HEK293 (cell line): ENCODE results near the gene MTERF4.

Experiments
- CTCF ChIA-PET: fragments of 350-600 bp; formaldehyde crosslinking; extraction: SDS; loops from one replicate; lab custom pipeline; 2021; ENCODE audit warnings: antibody characterized with exemption; lab: Yijun Ruan, JAX
- POLR2A ChIA-PET: fragments of 300-600 bp; formaldehyde crosslinking; extraction: SDS; loops from one replicate; lab custom pipeline; 2020; ENCODE audit warnings: antibody characterized with exemption, inconsistent platforms; lab: Yijun Ruan, JAX
- H3K27ac ChIP-seq: fragments of 200-500 bp; sonication (Bioruptor generic); 2 replicates; pipeline ENCODE4 v1.5.1; 2014; ENCODE audit warnings: low read depth, low read length, control low read depth, inconsistent platforms; ENCODE audit errors: extremely low read depth
- H3K36me3 ChIP-seq, 2 experiments: fragments of 200-500 bp in 1 of 2; sonication (Bioruptor generic) in 1 of 2; 1 replicate in 1 of 2; 2 replicates in 1 of 2; pipeline ENCODE4 v1.5.1; 2014 to 2017; ENCODE audit warnings: inconsistent platforms in 2 of 2, low read length in 2 of 2; ENCODE audit not compliant: control insufficient read depth in 2 of 2, insufficient read depth in 1 of 2
- H3K4me1 ChIP-seq: fragments of 200-500 bp; sonication (Bioruptor generic); 2 replicates; pipeline ENCODE4 v1.5.1; 2014; ENCODE audit warnings: mild to moderate bottlenecking, low read length, inconsistent platforms; ENCODE audit not compliant: control insufficient read depth, insufficient read depth
- H3K4me3 ChIP-seq: 2 replicates; pipeline ENCODE4 v1.5.1; 2011; ENCODE audit warnings: low read depth, mild to moderate bottlenecking, control low read depth, low read length, moderate library complexity
- H3K9me3 ChIP-seq: fragments of 200-500 bp; sonication (Bioruptor generic); 2 replicates; pipeline ENCODE4 v1.5.1; 2014; ENCODE audit warnings: low read depth, low read length, inconsistent platforms; ENCODE audit not compliant: control insufficient read depth, insufficient read depth
- GFI1B ChIP-seq: fragments of 450-650 bp; formaldehyde crosslinking; IDR thresholded peaks from 2 replicates; pipeline ENCODE4 v1.5.1; 2016; ENCODE audit warnings: missing biosample characterization, missing genetic modification characterization
- KLF8 ChIP-seq: fragments of 450-650 bp; formaldehyde crosslinking; IDR thresholded peaks from 2 replicates; pipeline ENCODE4 v1.5.1; 2016; ENCODE audit warnings: missing biosample characterization, missing genetic modification characterization
- MYNN ChIP-seq: fragments of 450-650 bp; formaldehyde crosslinking; IDR thresholded peaks from 2 replicates; pipeline ENCODE4 v1.5.1; 2016; ENCODE audit warnings: missing biosample characterization, missing genetic modification characterization, borderline replicate concordance
- SP2 ChIP-seq: fragments of 450-650 bp; formaldehyde crosslinking; IDR thresholded peaks from 2 replicates; pipeline ENCODE4 v1.5.1; 2016; ENCODE audit warnings: missing biosample characterization, missing genetic modification characterization
- ZFP41 ChIP-seq: fragments of 450-650 bp; formaldehyde crosslinking; IDR thresholded peaks from 2 replicates; pipeline ENCODE4 v1.5.1; 2016; ENCODE audit warnings: missing biosample characterization, missing genetic modification characterization, borderline replicate concordance
- ZNF112 ChIP-seq: fragments of 450-650 bp; formaldehyde crosslinking; IDR thresholded peaks from 2 replicates; pipeline ENCODE4 v1.5.0; 2017; ENCODE audit warnings: missing biosample characterization, missing genetic modification characterization
- ZNF155 ChIP-seq: fragments of 450-650 bp; formaldehyde crosslinking; IDR thresholded peaks from 2 replicates; pipeline ENCODE4 v1.5.1; 2016; ENCODE audit warnings: missing biosample characterization, missing genetic modification characterization
- ZNF292 ChIP-seq: fragments of 450-650 bp; formaldehyde crosslinking; IDR thresholded peaks from 2 replicates; pipeline ENCODE4 v1.5.1; 2016; ENCODE audit warnings: low read depth, missing biosample characterization, missing genetic modification characterization, borderline replicate concordance
- ZNF335 ChIP-seq: fragments of 450-650 bp; formaldehyde crosslinking; conservative IDR thresholded peaks from 2 replicates; pipeline ENCODE4 v1.5.1; 2016; ENCODE audit warnings: missing biosample characterization, missing genetic modification characterization
- ZNF341 ChIP-seq: fragments of 450-650 bp; formaldehyde crosslinking; IDR thresholded peaks from 2 replicates; pipeline ENCODE4; 2016; ENCODE audit warnings: low read depth, missing biosample characterization, missing genetic modification characterization
- ZNF366 ChIP-seq: fragments of 450-650 bp; formaldehyde crosslinking; conservative IDR thresholded peaks from 2 replicates; pipeline ENCODE4 v1.5.1; 2016; ENCODE audit warnings: missing biosample characterization, missing genetic modification characterization
- ZNF530 ChIP-seq: fragments of 450-650 bp; formaldehyde crosslinking; IDR thresholded peaks from 2 replicates; pipeline ENCODE4 v1.5.1; 2016; ENCODE audit warnings: low read depth, missing biosample characterization, missing genetic modification characterization
- ZNF596 ChIP-seq: fragments of 450-650 bp; IDR thresholded peaks from 2 replicates; pipeline ENCODE4 v1.5.0; 2018; ENCODE audit warnings: missing biosample characterization, mild to moderate bottlenecking, missing genetic modification characterization, moderate library complexity
- ZNF624 ChIP-seq: fragments of 450-650 bp; formaldehyde crosslinking; IDR thresholded peaks from 2 replicates; pipeline ENCODE4 v1.5.1; 2017; ENCODE audit warnings: missing biosample characterization, missing genetic modification characterization
- TF ChIP-seq, protein P1 (sequence below): fragments of 450-650 bp; formaldehyde crosslinking; IDR thresholded peaks from 2 replicates; pipeline ENCODE4 v1.5.1; 2017; ENCODE audit warnings: missing biosample characterization, missing genetic modification characterization
- TF ChIP-seq, protein P2 (sequence below): fragments of 450-650 bp; formaldehyde crosslinking; IDR thresholded peaks from 2 replicates; pipeline ENCODE4 v1.5.1; 2016; ENCODE audit warnings: missing biosample characterization, missing genetic modification characterization, borderline replicate concordance
- TF ChIP-seq, protein P3 (sequence below): fragments of 450-650 bp; formaldehyde crosslinking; IDR thresholded peaks from 2 replicates; pipeline ENCODE4 v1.5.1; 2016; ENCODE audit warnings: missing biosample characterization, missing genetic modification characterization
- TF ChIP-seq, protein P4 (sequence below): fragments of 450-650 bp; formaldehyde crosslinking; IDR thresholded peaks from 2 replicates; pipeline ENCODE4 v1.5.1; 2016; ENCODE audit warnings: missing biosample characterization, missing genetic modification characterization
- TF ChIP-seq, protein P5 (sequence below): fragments of 450-650 bp; IDR thresholded peaks from 2 replicates; pipeline ENCODE4 v1.5.1; 2018; ENCODE audit warnings: missing biosample characterization, missing genetic modification characterization
- TF ChIP-seq, protein P6 (sequence below): fragments of 450-650 bp; formaldehyde crosslinking; conservative IDR thresholded peaks from 2 replicates; pipeline ENCODE4 v1.5.1; 2016; ENCODE audit warnings: low read depth, missing biosample characterization, missing genetic modification characterization

The MTERF4 gene

DNA sequence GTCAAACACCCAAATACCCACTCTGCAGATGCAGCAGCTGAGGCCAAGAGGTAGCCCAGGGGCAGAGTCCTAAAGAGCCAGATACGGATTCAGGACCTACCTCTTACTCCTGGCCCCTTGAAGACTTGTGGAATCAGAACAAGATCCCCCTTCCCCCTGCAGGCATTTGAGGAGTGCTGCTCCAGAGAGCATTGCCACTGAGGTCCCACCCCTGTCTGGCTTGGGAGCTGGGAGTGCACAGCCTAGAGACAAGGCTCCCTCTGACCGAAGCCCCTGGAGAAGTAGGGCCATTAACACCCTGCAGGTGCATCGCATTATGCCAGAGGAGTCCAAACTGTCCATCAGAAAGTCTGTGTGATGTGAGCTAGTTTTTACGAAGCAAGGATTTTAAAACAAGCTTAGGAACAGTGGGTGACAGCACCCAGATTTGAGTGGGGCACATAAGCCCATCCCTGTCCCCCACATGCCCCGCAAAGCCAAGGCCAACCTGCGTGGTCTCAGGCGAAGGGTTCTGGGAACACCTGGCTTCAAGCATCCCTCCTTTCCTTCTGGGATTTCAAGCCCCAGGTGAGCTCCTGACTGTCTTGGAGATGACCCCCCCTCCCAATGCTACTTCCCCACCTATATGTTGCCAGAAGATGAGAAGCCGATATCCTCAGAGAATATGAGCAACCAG is 48.4 kb downstream of the MTERF4 start:
- H3K4me3 ChIP-seq, result no peak overlapping the region
- H3K4me1 ChIP-seq, result no peaks in the 10 kb centered on the region
- H3K9me3 ChIP-seq, result no peaks in the 10 kb centered on the region
- ChIA-PET CTCF (interaction anchor here (0.7 kb wide), 1 partner anchor 134 kb away, joined by 4 read pairs; no protein-coding TSS in a partner anchor), POLR2A (no interaction called here)
- TF ChIP-seq, protein P1, sequence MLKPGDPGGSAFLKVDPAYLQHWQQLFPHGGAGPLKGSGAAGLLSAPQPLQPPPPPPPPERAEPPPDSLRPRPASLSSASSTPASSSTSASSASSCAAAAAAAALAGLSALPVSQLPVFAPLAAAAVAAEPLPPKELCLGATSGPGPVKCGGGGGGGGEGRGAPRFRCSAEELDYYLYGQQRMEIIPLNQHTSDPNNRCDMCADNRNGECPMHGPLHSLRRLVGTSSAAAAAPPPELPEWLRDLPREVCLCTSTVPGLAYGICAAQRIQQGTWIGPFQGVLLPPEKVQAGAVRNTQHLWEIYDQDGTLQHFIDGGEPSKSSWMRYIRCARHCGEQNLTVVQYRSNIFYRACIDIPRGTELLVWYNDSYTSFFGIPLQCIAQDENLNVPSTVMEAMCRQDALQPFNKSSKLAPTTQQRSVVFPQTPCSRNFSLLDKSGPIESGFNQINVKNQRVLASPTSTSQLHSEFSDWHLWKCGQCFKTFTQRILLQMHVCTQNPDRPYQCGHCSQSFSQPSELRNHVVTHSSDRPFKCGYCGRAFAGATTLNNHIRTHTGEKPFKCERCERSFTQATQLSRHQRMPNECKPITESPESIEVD (tag by site-specific recombination), result no peak
- TF ChIP-seq ZNF335 (no peak), ZNF112 (no peak), ZNF366 (no peak), ZNF292 (tag by site-specific recombination) (no peak), ZNF596 (tag by site-specific recombination) (no peak), GFI1B (tag by site-specific recombination) (no peak), ZNF624 (tag by site-specific recombination) (no peak), SP2 (tag by site-specific recombination) (no peak), ZNF155 (no peak), ZFP41 (tag by site-specific recombination) (no peak), MYNN (tag by site-specific recombination) (no peak), ZNF530 (tag by site-specific recombination) (no peak), ZNF341 (tag by site-specific recombination) (no peak), KLF8 (no peak)
- TF ChIP-seq, protein P2, sequence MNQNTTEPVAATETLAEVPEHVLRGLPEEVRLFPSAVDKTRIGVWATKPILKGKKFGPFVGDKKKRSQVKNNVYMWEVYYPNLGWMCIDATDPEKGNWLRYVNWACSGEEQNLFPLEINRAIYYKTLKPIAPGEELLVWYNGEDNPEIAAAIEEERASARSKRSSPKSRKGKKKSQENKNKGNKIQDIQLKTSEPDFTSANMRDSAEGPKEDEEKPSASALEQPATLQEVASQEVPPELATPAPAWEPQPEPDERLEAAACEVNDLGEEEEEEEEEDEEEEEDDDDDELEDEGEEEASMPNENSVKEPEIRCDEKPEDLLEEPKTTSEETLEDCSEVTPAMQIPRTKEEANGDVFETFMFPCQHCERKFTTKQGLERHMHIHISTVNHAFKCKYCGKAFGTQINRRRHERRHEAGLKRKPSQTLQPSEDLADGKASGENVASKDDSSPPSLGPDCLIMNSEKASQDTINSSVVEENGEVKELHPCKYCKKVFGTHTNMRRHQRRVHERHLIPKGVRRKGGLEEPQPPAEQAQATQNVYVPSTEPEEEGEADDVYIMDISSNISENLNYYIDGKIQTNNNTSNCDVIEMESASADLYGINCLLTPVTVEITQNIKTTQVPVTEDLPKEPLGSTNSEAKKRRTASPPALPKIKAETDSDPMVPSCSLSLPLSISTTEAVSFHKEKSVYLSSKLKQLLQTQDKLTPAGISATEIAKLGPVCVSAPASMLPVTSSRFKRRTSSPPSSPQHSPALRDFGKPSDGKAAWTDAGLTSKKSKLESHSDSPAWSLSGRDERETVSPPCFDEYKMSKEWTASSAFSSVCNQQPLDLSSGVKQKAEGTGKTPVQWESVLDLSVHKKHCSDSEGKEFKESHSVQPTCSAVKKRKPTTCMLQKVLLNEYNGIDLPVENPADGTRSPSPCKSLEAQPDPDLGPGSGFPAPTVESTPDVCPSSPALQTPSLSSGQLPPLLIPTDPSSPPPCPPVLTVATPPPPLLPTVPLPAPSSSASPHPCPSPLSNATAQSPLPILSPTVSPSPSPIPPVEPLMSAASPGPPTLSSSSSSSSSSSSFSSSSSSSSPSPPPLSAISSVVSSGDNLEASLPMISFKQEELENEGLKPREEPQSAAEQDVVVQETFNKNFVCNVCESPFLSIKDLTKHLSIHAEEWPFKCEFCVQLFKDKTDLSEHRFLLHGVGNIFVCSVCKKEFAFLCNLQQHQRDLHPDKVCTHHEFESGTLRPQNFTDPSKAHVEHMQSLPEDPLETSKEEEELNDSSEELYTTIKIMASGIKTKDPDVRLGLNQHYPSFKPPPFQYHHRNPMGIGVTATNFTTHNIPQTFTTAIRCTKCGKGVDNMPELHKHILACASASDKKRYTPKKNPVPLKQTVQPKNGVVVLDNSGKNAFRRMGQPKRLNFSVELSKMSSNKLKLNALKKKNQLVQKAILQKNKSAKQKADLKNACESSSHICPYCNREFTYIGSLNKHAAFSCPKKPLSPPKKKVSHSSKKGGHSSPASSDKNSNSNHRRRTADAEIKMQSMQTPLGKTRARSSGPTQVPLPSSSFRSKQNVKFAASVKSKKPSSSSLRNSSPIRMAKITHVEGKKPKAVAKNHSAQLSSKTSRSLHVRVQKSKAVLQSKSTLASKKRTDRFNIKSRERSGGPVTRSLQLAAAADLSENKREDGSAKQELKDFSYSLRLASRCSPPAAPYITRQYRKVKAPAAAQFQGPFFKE (tag by site-specific recombination), result no peak
- TF ChIP-seq, protein P3, sequence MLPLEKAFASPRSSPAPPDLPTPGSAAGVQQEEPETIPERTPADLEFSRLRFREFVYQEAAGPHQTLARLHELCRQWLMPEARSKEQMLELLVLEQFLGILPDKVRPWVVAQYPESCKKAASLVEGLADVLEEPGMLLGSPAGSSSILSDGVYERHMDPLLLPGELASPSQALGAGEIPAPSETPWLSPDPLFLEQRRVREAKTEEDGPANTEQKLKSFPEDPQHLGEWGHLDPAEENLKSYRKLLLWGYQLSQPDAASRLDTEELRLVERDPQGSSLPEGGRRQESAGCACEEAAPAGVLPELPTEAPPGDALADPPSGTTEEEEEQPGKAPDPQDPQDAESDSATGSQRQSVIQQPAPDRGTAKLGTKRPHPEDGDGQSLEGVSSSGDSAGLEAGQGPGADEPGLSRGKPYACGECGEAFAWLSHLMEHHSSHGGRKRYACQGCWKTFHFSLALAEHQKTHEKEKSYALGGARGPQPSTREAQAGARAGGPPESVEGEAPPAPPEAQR, result no peak
- TF ChIP-seq, protein P4, sequence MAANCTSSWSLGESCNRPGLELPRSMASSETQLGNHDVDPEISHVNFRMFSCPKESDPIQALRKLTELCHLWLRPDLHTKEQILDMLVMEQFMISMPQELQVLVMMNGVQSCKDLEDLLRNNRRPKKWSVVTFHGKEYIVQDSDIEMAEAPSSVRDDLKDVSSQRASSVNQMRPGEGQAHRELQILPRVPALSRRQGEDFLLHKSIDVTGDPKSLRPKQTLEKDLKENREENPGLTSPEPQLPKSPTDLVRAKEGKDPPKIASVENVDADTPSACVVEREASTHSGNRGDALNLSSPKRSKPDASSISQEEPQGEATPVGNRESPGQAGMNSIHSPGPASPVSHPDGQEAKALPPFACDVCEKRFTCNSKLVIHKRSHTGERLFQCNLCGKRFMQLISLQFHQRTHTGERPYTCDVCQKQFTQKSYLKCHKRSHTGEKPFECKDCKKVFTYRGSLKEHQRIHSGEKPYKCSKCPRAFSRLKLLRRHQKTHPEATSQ (tag by site-specific recombination), result no peak
- TF ChIP-seq, protein P5, sequence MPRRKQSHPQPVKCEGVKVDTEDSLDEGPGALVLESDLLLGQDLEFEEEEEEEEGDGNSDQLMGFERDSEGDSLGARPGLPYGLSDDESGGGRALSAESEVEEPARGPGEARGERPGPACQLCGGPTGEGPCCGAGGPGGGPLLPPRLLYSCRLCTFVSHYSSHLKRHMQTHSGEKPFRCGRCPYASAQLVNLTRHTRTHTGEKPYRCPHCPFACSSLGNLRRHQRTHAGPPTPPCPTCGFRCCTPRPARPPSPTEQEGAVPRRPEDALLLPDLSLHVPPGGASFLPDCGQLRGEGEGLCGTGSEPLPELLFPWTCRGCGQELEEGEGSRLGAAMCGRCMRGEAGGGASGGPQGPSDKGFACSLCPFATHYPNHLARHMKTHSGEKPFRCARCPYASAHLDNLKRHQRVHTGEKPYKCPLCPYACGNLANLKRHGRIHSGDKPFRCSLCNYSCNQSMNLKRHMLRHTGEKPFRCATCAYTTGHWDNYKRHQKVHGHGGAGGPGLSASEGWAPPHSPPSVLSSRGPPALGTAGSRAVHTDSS (tag by site-specific recombination), result no peak
- TF ChIP-seq, protein P6, sequence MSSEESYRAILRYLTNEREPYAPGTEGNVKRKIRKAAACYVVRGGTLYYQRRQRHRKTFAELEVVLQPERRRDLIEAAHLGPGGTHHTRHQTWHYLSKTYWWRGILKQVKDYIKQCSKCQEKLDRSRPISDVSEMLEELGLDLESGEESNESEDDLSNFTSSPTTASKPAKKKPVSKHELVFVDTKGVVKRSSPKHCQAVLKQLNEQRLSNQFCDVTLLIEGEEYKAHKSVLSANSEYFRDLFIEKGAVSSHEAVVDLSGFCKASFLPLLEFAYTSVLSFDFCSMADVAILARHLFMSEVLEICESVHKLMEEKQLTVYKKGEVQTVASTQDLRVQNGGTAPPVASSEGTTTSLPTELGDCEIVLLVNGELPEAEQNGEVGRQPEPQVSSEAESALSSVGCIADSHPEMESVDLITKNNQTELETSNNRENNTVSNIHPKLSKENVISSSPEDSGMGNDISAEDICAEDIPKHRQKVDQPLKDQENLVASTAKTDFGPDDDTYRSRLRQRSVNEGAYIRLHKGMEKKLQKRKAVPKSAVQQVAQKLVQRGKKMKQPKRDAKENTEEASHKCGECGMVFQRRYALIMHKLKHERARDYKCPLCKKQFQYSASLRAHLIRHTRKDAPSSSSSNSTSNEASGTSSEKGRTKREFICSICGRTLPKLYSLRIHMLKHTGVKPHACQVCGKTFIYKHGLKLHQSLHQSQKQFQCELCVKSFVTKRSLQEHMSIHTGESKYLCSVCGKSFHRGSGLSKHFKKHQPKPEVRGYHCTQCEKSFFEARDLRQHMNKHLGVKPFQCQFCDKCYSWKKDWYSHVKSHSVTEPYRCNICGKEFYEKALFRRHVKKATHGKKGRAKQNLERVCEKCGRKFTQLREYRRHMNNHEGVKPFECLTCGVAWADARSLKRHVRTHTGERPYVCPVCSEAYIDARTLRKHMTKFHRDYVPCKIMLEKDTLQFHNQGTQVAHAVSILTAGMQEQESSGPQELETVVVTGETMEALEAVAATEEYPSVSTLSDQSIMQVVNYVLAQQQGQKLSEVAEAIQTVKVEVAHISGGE (tag by site-specific recombination), result no peak
- no peaks in the 10 kb centered on the region for H3K36me3 ChIP-seq
- no peak overlapping the region for H3K27ac ChIP-seq
